ENCODE measurements around the gene ZNF444. TPM values are rescaled to one million over a fixed set of nuclear protein-coding genes. Genes with fewer than 3 reads are reported as not detected.

ZNF444 gene
- total RNA-seq, 1 donor: 12.1 TPM

DNA sequence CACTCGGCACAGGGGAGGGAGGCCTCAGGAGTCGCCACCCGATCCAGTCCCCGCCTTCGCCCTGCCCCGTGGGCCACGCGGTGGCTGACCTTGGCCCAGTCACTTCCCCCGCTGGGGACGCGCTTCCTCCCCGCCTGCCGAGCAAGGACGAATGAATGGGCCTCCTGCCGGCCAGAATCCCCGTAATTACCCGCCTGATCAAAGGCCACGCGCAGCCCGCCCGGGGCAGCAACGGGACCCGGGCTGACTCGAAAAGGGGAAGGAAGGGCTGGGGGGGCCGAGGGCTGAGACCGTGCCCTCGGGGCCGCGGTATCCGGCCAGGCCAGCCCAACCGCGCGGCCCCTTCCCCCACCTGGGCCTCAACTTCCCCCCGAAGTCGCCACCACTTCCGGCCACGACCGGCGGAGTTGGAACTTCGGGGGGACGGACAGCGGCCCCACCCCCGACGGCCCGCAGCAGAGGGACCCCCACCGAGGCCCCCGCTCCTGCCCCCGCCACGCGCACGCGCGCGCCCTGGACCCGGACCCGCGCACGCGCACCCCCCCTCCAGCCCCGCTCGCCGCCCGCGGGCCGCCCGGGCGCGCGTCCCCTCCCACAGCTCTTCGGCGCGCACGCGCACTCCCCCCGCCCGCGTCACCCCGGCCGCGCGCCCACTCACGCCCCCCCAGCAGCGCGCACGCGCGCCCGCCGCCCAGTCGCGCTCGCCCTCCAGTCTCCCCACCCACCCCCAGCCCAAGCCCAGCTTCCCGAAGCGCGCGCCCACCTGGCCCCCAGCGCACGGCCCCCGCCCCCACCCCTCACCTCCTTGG, 20.5 kb upstream of the ZNF444 start:
- DNase-seq (ENCODE audit: low read depth in 2 of 3, low spot score in 2 of 3): peak; percentile 63 to 96 (median 95)

DNA sequence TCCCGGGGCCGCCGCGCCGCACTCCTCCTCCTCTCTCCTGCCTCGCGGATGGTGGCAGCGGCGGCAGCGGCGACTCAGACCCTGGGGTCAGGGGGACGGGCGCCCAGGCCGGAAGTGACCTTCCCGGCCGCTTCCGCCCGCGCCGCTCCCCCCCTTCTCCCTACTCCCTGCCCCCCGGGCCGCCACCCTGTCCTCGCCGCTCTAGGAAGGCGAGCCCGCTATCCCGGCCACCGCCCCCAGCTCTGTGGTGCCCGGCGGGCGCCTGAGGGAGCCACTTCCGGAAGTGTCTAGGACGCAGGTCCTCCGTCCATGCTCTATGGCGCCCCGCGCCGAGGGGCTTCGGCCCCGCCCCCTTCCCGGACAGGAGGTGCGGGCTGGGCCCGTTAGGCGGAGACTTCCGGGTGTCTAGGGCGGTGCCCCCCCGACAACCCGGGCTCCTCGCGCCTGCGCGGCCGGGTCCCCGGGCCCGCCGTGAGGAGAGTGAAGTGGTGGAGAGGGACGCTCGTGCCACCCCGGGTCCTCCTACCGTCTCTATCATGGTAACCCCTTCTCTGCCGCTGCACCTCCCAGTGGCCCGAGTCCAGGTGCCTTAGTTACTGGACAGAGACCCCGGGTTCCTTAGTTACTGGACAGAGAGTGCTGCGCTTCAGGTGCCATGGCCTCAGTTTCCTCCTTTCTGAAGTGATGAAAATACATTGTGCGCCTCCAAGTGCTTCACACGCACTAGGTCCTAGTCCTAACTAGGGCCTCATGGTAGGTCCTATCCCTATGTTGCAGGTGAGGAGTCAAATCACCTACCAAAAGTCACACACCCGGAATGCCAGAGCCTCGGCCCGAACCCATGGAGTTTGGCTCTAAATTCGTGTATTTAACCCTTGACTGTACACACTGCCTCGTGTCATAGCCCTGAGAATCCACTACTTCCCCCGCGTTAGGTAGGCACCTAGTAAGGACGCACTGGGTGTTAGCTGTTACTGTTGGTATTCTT, 19.6 kb upstream of the ZNF444 start, which contains the start of gene ZNF787:
Gene ZNF787, minus strand, starts transcription at position 116 of the 988 bp plus-strand sequence. CDS start 18,078 bp downstream, outside the sequence.
- peak; percentile 90 to 98 (median 98) for DNase-seq (ENCODE audit: low read depth in 2 of 3, low spot score in 2 of 3)

DNA sequence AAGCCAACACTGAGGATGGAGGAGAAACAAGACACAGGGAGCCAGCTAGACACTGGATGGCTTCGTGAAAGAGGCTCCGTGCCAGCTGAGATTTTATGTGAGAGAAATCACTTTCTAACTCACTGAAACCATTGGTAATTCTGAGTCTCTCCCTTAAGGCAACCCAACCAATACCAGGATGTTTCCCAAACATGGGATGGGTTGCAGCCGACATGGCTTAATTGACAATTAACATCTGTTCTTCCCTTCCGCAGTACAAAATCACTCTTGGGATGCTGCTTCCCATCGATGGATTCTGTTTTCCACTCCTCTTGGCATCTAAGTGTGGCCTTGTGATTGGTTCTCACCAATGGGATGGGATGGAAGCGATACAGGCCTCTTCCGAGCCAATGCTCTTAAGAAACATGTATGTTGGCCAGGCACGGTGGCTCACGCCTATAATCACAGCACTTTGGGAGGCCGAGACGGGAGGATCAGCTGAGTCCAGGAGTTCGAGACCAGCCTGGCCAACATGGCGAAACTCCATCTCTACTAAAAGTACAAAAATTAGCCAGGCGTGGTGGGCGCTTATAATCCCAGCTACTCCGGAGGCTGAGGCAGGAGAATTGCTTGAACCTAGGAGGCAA, 17.7 kb upstream of the ZNF444 start:
- DNase-seq (ENCODE audit: low read depth in 2 of 3, low spot score in 2 of 3): no peak

DNA sequence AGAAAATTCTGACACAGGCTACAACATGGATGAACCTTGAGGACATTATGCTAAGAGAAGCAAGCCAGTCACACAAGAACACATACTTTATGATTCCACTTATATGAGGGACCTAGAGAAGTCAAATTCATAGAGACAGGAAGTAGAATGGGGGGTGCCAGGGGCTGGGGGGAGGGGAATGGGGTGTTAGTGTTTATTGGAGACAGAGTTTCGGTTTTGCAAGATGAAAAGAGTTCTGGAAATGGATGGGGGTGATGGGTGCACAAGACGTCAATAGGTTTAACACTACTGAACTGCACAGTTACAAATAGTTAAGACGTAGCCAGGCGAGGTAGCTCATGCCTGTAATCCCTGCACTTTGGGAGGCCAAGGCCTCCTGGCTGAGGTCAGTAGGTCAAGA, 16.5 kb upstream of the ZNF444 start:
- DNase-seq (ENCODE audit: low read depth in 2 of 3, low spot score in 2 of 3): no peak

DNA sequence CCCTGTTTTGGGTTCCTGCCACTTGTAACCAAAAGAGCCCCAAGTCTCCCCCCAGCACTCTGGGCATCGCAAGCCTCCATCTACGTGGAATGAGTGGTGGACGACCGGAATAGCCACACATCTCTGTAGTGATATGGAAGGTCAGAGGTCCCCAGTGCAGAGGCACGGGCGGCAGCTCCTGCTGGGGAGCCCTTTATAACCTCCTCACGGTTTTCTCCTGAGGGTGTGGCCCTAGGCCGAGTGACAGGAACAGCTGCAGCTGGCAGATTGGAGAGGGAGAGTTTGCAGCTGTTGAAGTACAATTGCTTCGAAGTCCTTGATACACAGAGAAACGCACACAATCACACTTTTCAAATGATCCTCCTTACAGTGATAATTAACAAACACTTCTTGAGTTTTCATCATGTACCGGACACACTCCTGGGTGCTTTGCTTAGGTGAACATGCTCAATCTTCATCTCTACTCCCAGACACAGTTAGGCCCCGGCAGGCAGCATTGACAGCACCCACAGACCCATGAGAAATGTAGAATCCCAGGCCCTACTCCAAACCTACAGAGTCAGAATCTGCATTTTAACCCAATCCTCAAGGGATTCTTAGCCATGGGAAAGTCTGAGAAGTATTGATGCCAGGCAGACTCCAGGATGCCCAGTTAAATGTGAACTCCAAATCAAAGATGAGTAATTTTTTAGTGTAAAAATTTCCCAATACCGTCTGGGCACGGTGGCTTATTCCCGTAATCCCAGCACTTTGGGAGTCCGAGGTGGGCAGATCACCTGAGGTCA, 15.1 kb upstream of the ZNF444 start:
- DNase-seq (ENCODE audit: low read depth in 2 of 3, low spot score in 2 of 3): no peak

DNA sequence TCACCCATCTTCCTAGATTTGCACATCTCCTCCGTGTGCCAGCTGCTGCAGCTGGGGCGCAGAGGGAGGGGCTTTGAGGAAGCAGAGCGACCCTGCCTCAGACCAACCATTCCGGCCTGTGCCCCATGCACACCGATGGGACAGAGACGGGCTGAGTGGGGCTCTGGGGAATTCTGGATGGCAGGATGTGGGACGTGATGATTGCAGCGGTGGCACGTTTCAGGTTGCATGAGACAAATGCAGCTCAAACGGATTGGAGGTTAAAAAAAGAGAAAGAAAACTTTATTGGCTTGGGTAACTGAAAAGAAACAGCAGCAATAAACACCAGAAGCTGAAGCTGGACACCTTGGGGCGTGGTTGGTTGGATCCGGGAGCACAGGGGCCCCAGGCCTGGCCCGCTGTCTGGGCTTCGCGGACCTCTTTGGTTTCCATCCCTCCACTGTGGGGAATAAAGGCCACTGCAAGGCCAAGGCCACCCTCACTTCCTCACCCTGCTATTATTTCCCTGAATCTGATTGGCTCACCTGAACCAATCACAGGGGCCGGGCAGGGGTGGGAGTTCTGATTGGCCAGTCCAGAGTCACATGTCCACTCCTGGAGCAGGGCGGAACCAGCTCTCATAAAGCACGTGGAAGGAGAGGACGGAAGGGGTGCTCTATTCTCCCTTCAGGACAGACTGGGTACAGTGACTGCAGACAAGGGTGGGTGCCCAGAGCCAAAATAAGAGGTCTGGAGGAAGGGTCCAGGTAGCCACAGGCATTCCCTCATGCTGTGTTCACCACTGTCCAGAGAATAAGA, 13.9 kb upstream of the ZNF444 start:
- no peak for DNase-seq (ENCODE audit: low read depth in 2 of 3, low spot score in 2 of 3)

DNA sequence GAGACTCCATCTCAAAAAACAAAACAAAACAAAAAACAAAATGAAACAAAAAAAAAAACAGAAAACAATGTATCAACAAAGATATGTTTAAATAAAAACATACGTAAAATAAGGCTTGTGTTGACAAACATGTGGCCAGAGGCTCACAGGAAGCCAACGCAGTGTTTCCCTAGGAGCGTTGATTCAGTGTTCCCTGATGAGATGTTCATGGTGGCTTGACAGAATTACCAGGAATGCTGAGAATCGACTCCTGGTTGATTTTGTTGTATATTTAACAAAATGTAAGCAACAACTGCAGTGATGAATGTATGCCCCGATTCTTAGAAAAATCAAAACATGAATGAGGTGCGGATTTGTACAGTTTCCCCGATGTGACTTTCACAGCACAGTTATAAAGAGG, 11.1 kb upstream of the ZNF444 start:
- DNase-seq (ENCODE audit: low read depth in 2 of 3, low spot score in 2 of 3): no peak

DNA sequence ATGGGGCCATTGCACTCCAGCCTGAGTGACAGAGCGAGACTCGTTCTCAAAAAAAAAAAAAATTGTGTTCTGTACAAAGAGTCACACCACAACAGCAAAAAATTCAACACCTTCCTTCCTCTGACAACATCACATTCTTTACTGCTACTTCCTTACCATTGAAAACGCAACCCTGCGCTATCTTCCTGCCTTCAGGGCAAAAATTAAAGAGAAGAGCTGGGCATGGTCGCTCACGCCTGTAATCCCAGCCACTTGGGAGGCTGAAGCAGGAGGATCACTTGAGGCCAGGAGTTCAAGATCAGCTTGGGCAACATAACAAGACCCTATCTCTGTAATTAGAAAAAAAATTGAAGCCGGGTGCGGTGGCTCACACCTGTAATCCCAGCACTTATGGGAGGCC, 9.4 kb upstream of the ZNF444 start:
- no peak for DNase-seq (ENCODE audit: low read depth in 2 of 3, low spot score in 2 of 3)

DNA sequence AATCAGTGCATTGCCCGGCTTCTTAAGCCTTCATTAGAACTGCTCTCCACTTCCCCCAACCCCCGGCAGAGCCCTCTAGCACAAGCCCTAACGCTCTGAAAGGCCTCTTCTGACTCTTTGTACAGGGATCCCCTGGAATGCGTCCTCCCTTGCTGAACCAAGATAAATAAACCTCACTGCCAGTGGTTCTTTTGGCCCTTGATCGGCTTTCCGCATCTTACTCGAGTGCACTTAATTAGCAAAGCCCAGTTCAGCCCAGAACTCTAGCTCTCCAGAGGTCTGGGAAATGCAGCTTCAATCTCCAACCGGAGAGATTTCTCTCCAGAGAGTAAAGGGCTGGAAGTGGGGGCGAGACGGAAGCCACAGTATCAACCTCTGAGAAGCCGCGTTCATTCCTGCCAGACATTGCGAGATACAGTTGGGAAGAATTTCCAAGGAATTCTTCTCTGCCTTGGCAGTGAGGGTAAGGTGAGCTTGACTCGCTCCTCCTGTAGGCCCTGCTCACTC, 8.7 kb upstream of the ZNF444 start:
- no peak for DNase-seq (ENCODE audit: low read depth in 2 of 3, low spot score in 2 of 3)

DNA sequence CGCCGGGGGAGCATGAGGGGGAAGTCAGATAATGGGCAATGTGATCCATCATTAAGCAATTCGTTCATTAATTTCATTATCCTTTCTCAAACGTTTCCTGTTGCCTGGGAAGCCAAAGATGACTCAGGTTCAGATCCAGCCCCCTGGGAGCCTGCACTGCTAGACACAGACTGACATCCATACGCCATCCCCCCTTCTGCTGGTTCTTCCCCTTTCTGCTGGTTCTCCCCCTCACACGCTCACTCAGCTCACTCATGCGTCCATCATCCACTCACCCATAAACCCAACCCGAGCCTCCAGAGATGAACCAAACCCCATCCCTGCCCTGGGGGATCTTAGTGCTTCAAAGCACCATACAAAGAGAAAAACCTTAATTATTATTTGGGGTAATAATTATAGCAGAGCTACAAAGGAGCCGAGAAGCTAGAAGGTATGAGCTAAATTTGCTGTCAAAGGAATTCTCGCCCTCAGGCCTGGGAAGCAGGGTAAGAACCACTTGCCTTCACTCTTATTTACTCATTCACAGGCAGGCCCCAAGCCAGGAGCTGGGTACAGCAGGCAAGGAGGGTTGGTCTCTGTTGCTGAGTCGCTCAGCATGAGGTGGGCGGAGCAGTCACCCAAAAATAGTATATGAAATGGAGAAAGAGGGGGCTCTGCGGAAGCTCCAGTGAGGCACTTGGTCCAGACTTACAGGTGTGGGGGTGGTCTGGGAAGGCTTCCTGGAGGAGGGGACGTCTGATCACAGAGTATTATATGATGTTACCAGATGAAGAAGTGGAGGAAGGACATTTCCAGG, 7.0 kb upstream of the ZNF444 start:
- peak in 1 of 3 donors; percentile 37 for DNase-seq (ENCODE audit: low read depth in 2 of 3, low spot score in 2 of 3)

DNA sequence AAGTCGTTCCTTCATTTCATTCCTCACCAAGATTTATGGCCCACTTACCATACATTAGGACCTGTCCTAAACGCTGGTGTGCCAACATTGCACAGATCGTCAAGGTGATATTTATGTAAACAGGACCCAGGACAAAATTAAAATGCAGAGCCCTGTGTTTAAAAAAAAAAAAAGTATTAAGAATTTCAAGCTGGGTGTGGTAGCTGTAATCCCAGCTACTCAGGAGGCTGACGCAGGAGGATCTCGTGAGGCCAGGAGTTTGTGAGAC, 6.5 kb upstream of the ZNF444 start:
- no peak for DNase-seq (ENCODE audit: low read depth in 2 of 3, low spot score in 2 of 3)

DNA sequence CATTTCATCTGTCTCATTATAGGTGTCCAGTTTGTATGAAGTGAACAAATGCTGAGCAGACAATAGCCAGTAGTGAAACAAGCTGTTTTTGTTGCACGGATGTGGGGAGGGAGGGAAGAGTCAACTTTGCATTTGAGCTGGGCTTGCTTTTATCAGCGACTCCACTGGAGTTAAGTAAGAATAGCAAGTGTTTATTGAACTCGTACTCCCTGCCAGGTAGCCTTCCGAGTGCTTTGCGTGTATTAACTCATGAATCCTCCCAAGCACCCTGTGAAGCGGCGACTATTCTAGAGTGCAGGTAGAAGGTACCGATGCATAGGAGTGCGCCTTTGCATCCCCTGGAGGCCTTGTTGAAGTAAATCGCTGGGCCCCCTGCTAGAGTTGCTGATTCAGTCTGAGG, 4.7 kb upstream of the ZNF444 start:
- DNase-seq (ENCODE audit: low read depth in 2 of 3, low spot score in 2 of 3): no peak

DNA sequence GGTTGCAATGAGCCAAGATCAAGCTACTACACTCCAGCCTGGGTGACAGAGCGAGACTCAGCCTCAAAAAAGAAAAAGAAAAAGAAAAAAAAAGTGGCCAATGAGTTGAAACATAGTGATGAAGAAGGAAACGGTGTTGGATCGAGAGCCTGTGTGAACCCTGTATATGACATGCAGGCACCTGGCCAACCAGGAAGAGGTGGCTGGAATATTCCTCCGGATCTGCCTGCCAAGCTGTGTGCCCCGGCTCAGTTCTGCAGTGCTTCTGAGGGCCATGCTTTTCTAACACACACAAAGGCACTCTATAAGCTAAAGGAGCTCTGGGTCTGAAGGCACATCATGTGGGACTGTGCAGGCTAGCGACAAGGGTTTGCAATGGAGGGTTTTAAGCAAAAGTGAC, 3.7 kb upstream of the ZNF444 start:
- no peak for DNase-seq (ENCODE audit: low read depth in 2 of 3, low spot score in 2 of 3)

DNA sequence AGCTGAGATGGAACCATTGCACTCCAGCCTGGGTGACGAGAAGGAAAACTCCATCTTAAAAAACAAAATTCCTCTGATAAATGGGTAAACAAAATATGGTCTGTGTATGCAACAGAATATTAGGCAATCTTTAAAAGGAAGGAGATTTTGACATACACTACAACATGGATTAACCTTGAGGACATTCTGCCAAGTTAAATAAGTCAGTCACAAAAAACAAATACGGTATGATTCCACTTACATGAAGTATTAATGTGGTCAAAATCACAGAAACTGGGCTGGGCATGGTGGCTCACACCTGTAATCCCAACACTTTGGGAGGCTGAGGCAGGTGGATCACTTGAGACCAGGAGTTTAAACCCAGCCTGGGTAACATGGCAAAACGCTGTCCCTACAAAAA, 3.0 kb upstream of the ZNF444 start:
- no peak for DNase-seq (ENCODE audit: low read depth in 2 of 3, low spot score in 2 of 3)

DNA sequence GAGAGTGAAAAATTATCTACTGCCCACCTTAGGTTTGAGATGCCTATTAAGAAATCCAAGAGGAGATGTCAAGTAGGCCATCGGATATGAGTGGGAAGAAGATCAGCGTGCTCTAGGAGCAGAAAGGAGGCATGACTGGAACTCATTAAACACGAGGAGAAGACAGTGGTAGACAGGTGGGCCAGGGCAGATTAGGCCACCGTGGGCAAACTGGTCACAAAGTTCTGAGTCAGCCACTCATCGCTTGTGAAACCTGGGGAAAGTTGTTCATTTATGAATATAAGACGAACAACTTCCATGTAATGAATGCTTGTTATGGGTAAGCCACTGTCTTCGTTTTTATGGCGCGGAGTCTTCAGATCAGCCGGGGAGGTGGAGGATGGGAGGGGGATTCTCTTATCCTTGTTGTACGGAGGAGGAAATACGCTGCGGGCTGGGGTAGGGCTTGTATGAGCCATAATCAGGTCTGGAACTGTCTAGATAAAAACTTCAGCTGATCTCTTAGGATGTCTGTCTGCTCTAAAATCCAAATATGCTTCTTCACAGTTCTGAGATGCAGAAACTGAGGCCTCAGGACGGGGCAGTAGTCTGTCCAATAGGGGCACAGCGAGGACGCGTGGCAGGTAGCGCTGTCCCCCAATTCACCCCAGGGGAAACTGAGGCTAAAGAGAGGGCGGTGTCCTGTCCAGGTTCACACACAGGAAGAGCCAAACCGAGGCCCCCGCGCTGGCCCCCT, 1.1 kb upstream of the ZNF444 start:
- peak in 1 of 3 donors; percentile 23 for DNase-seq (ENCODE audit: low read depth in 2 of 3, low spot score in 2 of 3)

DNA sequence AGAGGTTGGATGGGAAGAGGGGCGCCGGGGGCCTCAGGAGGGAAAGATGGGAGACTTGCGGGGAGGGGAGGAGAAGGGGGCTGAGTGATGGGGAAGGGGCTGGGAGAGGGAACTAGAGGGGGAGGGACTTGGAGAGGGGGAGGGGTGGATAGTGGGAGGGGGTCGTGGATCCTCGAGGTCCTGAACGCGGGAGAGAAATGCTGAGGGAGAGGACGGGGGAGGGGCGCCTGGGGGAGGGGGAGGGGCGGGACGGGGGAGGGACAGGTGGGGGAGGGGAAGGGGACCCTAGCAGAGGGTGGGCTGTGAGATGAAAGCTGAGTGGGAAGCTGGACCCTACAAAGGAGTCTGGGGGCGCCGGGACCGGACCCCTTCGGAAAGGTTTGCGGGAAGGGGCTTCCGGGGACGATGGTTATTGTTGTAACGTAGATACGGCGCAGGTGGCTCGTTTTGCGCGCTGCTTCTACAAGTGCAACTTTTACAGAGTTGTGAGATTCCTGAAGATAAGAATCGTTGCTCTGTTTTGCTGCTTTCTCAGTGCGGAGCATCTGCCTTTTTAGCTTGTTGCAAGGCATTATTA, 418 bp downstream of the ZNF444 start:
- DNase-seq (ENCODE audit: low read depth in 2 of 3, low spot score in 2 of 3): no peak

DNA sequence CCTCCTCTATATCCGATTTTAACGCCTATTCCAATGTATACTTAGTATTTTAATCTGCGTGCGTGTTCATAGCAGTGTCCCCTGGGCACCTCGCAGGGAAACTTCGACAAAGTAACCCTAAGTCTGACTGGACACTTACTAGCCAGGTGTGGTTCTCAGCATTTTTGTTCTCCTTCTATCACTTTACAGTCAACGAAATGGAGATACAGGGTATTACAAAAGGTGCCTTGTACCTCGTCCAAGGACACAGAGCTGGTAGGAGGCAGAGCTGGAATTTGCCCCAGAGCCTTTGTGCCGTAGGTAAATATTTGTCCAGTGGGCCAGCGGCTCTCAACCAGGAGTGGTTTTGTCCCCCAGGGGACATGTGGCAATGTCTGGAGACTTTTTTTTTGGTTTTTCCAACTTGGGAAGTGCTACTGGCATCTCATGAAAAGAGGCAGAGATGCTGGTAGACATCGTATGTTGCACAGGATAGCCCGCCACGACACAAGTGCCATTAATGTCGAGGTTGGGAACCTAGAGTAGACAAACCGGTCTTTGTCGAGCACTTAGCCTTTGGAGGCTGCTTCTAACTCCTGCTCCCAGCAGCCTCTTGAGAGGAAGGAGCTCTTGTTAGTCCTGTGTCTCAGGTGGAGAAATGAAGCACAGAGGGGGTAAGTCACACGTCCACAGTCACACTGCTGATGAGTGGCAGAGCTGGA, 1.1 kb downstream of the ZNF444 start:
- DNase-seq (ENCODE audit: low read depth in 2 of 3, low spot score in 2 of 3): no peak
